Forelimb muscle (tissue), 1 donor: ENCODE results near the gene MS4A6E. TPM values are rescaled to one million over a fixed set of nuclear protein-coding genes. Genes with fewer than 3 reads are reported as not detected.
A peak's percentile ranks its signal among the peaks of the same experiment; 100 is the strongest.

ENCODE experiments used
- DNase-seq: peaks from one replicate; pipeline ENCODE4 v3.0.0-alpha.2; 2013; ENCODE audit warnings: low read depth
- polyA plus RNA-seq: library from polyadenylated mRNA; unstranded; fragments of 120-200 nt; gene quantifications from one replicate; pipeline ENCODE4 v1.2.1, GENCODE V29; 2013; ENCODE audit not compliant: insufficient read length

The MS4A6E gene
- polyA plus RNA-seq, 1 donor = not detected

- no peak for DNase-seq
These were observed 48.3 kb downstream of the MS4A6E start for GRCh38 chr11:60375316-60375715.

- DNase-seq = no peak
These were observed 49.5 kb downstream of the MS4A6E start for GRCh38 chr11:60376601-60377000.

DNA sequence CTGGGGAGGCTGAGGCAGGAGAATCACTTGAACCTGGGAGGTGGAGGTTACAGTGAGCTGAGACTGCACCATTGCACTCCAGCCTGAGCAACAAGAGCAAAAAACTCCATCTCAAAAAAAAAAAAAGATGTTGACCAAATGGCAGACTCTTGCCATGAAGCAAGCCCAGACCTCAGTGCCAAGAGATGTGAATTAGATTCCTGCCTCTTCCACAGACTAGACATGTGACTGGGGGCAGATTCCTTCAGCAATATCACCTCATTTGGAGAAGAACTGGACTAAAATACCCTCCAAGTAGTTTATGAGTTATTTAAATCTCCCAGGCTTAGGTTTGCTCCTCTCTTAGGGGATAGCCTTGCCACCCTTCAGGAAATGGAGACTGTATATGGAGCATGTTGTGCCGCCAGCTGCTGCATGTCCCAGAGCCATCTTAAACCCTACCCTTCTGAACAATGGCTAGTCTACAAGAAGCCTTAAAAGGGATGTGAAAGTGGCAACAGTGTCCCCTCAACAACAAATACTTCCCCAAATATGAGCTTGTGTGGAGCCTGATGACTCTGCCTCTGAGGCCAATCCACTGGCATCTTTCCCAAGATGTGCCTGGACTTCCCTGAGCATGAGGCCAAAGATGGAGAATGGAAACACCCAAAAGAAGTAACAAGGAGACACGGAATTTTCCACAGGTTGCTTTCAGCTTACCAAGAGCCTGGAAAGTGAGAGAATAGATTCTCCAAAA lies 50.5 kb downstream of the MS4A6E start:
- peak; percentile 25 for DNase-seq

DNA sequence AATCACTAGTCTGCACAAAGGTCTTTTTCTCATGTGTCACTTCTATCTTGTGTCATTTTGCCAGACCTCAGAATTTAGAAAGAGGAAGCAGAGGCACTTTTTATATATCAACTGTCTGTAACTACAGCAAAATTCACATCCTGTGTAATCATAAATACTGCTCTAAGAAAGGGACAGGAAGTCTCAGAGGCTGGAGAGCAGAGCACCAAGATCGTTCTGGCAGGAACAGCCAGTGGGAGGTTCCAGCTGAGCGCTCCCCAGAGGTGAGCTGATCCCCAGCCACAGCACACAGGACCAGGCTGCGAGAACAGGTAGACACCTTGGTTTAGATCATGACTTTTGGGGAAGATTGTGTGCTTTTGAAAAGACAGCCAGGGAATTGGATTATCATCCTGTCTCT lies 51.3 kb downstream of the MS4A6E start, which contains the start of gene MS4A7:
TSS of gene MS4A7 (plus strand) at position 179 of the 400 bp plus-strand sequence. CDS start 4,610 bp downstream, outside the sequence.
- DNase-seq = no peak

DNA sequence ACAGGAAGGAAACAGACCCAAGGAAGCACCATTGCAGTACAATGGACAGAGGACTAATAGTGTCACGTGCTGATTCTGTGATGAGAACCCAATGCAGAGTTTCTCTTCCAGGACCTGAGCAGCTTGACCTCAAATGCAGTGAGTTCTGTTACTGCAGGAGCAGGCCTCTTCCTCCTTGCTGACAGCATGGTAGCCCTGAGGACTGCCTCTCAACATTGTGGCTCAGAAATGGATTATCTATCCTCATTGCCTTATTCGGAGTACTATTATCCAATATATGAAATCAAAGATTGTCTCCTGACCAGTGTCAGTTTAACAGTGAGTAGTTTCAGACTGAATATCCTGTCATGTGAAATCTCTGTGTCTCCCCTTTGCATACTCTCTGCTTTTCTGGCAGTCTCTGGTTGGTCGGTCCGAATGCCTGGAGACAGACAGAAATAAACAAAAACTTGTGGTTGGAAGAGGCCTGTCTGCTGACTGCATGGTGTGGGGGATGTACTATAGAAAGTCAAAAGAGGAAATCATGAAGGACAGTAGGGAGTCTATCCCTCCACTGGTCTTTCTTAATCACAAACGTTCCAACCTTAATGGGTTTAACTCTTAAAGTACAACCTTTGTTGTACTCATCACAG lies 62.3 kb downstream of the MS4A6E start:
- no peak for DNase-seq

- no peak for DNase-seq
These were observed 63.4 kb downstream of the MS4A6E start for GRCh38 chr11:60390419-60390818.

Other genes starting within 250 kb of the MS4A6E start
- gene MS4A2, start 238.6 kb upstream of the MS4A6E start, polyA plus RNA-seq = 0.37 TPM
- gene MS4A6A, start 144.2 kb upstream of the MS4A6E start, polyA plus RNA-seq = 17.6 TPM
- 1.4 TPM for gene MS4A4E, start 84.1 kb upstream of the MS4A6E start, polyA plus RNA-seq
- gene MS4A4A, start 46.6 kb upstream of the MS4A6E start, polyA plus RNA-seq = 9.4 TPM
- 6.8 TPM for gene MS4A7, start 51.3 kb downstream of the MS4A6E start, polyA plus RNA-seq
- 0.48 TPM for gene MS4A14, start 69.2 kb downstream of the MS4A6E start, polyA plus RNA-seq
- gene MS4A5, start 102.3 kb downstream of the MS4A6E start, polyA plus RNA-seq = 0.24 TPM
- 0.68 TPM for gene MS4A1, start 128.6 kb downstream of the MS4A6E start, polyA plus RNA-seq
- not detected for gene MS4A12, start 165.5 kb downstream of the MS4A6E start, polyA plus RNA-seq
- gene MS4A13, start 188.1 kb downstream of the MS4A6E start, polyA plus RNA-seq = not detected